ENCODE measurements around the gene DGCR2. TPM values are rescaled to one million over a fixed set of nuclear protein-coding genes. Genes with fewer than 3 reads are reported as not detected.
"Not testable (repeated sequence)": the region's sequence is repeated elsewhere in the genome, so short reads cannot be mapped to it uniquely, and the experiment has no call there.

DGCR2 gene
- total RNA-seq, 4 donors from 2014 or later, result 44.1 to 76.5 (median 56.3) TPM

DNA sequence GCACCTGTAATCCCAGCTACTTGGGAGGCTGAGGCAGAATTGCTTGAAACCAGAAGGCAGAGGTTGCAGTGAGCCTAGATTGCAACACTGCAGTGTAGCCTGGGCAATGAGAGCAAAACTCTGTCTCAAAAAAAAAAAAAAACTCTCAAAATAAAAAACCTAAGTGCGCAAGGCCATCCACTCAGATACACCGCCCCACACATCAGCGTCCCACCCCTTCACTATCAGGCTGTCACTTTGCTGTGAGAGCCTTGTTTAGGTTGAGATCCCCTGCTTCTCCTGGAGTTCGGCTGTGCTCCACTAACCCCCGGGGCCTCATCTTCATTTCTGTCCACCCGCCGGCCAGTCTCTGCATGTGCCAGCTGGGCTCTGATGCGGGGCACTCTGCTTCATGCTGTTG is 44.2 kb upstream of the DGCR2 start:
- H3K4me3 ChIP-seq, result no peak overlapping the region
- H3K9me3 ChIP-seq, result peaks cover 0 to 6% (median 0%) of the 10 kb centered on the region in 3 donors
- H3K4me1 ChIP-seq, result peaks cover 0 to 23% (median 18%) of the 10 kb centered on the region in 3 donors
- H3K36me3 ChIP-seq, result no peaks in the 10 kb centered on the region
- H3K27ac ChIP-seq, result no peak overlapping the region
- 73% methylated on average over 7 of the region's 8 CpGs; no CpG with 5 or more reads in 1 of the 2 donors for WGBS, 2 donors (ENCODE audit: low coverage in 1 of 2)
- no peak for TF ChIP-seq EP300 (IDR thresholded peaks at IDR 0.05)
- no peak for TF ChIP-seq POLR2A (IDR thresholded peaks at IDR 0.05)
- TF ChIP-seq POLR2AphosphoS5 (IDR thresholded peaks at IDR 0.05), result no peak
- TF ChIP-seq, protein P1, sequence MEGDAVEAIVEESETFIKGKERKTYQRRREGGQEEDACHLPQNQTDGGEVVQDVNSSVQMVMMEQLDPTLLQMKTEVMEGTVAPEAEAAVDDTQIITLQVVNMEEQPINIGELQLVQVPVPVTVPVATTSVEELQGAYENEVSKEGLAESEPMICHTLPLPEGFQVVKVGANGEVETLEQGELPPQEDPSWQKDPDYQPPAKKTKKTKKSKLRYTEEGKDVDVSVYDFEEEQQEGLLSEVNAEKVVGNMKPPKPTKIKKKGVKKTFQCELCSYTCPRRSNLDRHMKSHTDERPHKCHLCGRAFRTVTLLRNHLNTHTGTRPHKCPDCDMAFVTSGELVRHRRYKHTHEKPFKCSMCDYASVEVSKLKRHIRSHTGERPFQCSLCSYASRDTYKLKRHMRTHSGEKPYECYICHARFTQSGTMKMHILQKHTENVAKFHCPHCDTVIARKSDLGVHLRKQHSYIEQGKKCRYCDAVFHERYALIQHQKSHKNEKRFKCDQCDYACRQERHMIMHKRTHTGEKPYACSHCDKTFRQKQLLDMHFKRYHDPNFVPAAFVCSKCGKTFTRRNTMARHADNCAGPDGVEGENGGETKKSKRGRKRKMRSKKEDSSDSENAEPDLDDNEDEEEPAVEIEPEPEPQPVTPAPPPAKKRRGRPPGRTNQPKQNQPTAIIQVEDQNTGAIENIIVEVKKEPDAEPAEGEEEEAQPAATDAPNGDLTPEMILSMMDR (IDR thresholded peaks at IDR 0.05), result no peak
- peaks cover 81% of the 10 kb centered on the region for H3K27me3 ChIP-seq
- ATAC-seq, result no peak

DNA sequence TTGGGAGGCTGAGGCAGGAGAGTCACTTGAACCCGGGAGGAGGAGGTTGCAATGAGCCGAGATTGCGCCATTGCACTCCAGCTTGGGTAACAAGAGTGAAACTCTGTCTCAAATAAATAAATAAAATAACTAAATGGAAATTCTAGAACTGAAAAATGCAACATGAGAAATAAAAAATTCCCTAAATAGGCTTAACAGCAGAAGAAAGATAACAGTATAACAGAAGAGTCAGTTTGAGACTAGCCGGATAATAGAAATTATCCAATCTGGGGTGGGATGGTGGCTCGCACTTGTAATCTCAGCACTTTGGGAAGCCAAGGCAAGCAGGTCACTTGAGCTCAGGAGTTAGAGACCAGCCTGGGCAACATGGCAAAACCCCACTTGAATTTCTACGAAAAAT is 42.2 kb upstream of the DGCR2 start:
- no peak for ATAC-seq
- Histone ChIP-seq H3K36me3 (no peaks in the 10 kb centered on the region), H3K4me1 (peaks cover 0 to 6% (median 3%) of the 10 kb centered on the region in 3 donors), H3K9me3 (peaks cover 0 to 6% (median 0%) of the 10 kb centered on the region in 3 donors), H3K27ac (no peak overlapping the region), H3K4me3 (no peak overlapping the region), H3K27me3 (peaks cover 76% of the 10 kb centered on the region)
- TF ChIP-seq, protein P1 (IDR thresholded peaks at IDR 0.05), result no peak
- no peak for TF ChIP-seq POLR2AphosphoS5 (IDR thresholded peaks at IDR 0.05)
- TF ChIP-seq POLR2A (IDR thresholded peaks at IDR 0.05), result no peak
- no peak for TF ChIP-seq EP300 (IDR thresholded peaks at IDR 0.05)
- 93 to 100% methylated on average over 3 to 6 of the region's 6 CpGs for WGBS, 2 donors (ENCODE audit: low coverage in 1 of 2)

GRCh38 chr22:19158649-19159048 is 36.4 kb upstream of the DGCR2 start:
- not testable (repeated sequence) for H3K36me3 ChIP-seq, ATAC-seq, H3K4me3 ChIP-seq, H3K4me1 ChIP-seq, H3K27ac ChIP-seq, H3K9me3 ChIP-seq
- peaks cover 58% of the 10 kb centered on the region for H3K27me3 ChIP-seq
- 69 to 98% methylated on average over 6 to 8 of the region's 11 CpGs for WGBS, 2 donors (ENCODE audit: low coverage in 1 of 2)

GRCh38 chr22:19156109-19156508 is 33.9 kb upstream of the DGCR2 start:
- H3K4me3 ChIP-seq, H3K27ac ChIP-seq, H3K36me3 ChIP-seq, ATAC-seq, H3K9me3 ChIP-seq, H3K4me1 ChIP-seq: not testable (repeated sequence)
- peaks cover 64% of the 10 kb centered on the region for H3K27me3 ChIP-seq
- WGBS, 2 donors (ENCODE audit: low coverage in 1 of 2), result 94% methylated on average over 4 of the region's 9 CpGs; no CpG with 5 or more reads in 1 of the 2 donors

GRCh38 chr22:19152942-19153883 is 31.0 kb upstream of the DGCR2 start:
- no peak for ATAC-seq
- H3K27me3 ChIP-seq, result peaks cover 89% of the 10 kb centered on the region
- peaks cover 0 to 20% (median 7%) of the 10 kb centered on the region in 3 donors for H3K4me1 ChIP-seq
- H3K27ac ChIP-seq, result no peak overlapping the region
- peaks cover 0 to 5% (median 0%) of the 10 kb centered on the region in 3 donors for H3K9me3 ChIP-seq
- no peak overlapping the region for H3K4me3 ChIP-seq
- TF ChIP-seq, protein P1 (IDR thresholded peaks at IDR 0.05), result no peak
- TF ChIP-seq POLR2A (IDR thresholded peaks at IDR 0.05) (no peak), POLR2AphosphoS5 (IDR thresholded peaks at IDR 0.05) (no peak), EP300 (IDR thresholded peaks at IDR 0.05) (no peak)
- H3K36me3 ChIP-seq, result no peaks in the 10 kb centered on the region
- WGBS, 2 donors (ENCODE audit: low coverage in 1 of 2), result 53 to 60% methylated on average over 2 to 3 of the region's 11 CpGs
